ENCODE measurements around the gene PRDM16. TPM values are rescaled to one million over a fixed set of nuclear protein-coding genes. Genes with fewer than 3 reads are reported as not detected.

Gene PRDM16
- total and polyA plus RNA-seq, 2 of the 13 experiments (the other 11 are each of a cell fraction or from before 2014, with no cell fraction given) = 0.15 to 0.81 TPM

GRCh38 chr1:3472088-3472850 is 403.3 kb downstream of the PRDM16 start (continued):
- peak; percentile 50; the same call in 1 of the 2 replicates for TF ChIP-seq UBTF (CRISPR knock-in tag; IDR thresholded peaks at IDR 0.05)
- 0 out of 2 replicates have a peak, but pooled peaks have one; percentile 8 for TF ChIP-seq AKAP8 (CRISPR knock-in tag; IDR thresholded peaks at IDR 0.05)
- TF ChIP-seq, protein P1, sequence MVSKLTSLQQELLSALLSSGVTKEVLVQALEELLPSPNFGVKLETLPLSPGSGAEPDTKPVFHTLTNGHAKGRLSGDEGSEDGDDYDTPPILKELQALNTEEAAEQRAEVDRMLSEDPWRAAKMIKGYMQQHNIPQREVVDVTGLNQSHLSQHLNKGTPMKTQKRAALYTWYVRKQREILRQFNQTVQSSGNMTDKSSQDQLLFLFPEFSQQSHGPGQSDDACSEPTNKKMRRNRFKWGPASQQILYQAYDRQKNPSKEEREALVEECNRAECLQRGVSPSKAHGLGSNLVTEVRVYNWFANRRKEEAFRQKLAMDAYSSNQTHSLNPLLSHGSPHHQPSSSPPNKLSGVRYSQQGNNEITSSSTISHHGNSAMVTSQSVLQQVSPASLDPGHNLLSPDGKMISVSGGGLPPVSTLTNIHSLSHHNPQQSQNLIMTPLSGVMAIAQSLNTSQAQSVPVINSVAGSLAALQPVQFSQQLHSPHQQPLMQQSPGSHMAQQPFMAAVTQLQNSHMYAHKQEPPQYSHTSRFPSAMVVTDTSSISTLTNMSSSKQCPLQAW (CRISPR knock-in tag; IDR thresholded peaks at IDR 0.05) = no peak
- no peak for TF ChIP-seq MBD4 (IDR thresholded peaks at IDR 0.05; ENCODE audit: borderline replicate concordance, low read length)
- no peak for TF ChIP-seq RERE (CRISPR knock-in tag; IDR thresholded peaks at IDR 0.05; ENCODE audit: low read depth)
- TF ChIP-seq MATR3 (CRISPR knock-in tag; IDR thresholded peaks at IDR 0.05) = no peak
- no peak for TF ChIP-seq ZNF605 (CRISPR knock-in tag; IDR thresholded peaks at IDR 0.05)
- TF ChIP-seq ZNF136 (CRISPR knock-in tag; IDR thresholded peaks at IDR 0.05; ENCODE audit: low read depth) = no peak
- TF ChIP-seq RAD21 (CRISPR knock-in tag; IDR thresholded peaks at IDR 0.05) = 0 out of 2 replicates have a peak, but pooled peaks have one; percentile 43
- no peak for TF ChIP-seq MED8 (CRISPR knock-in tag; IDR thresholded peaks at IDR 0.05; ENCODE audit: insufficient replicate concordance)
- TF ChIP-seq TEAD2 (CRISPR knock-in tag; IDR thresholded peaks at IDR 0.05) = no peak
- TF ChIP-seq ZNF33B (CRISPR knock-in tag; IDR thresholded peaks at IDR 0.05) = no peak
- no peak for TF ChIP-seq ZNF17 (CRISPR knock-in tag; IDR thresholded peaks at IDR 0.05)
- TF ChIP-seq SP5 (CRISPR knock-in tag; IDR thresholded peaks at IDR 0.05; ENCODE audit: borderline replicate concordance, low read depth) = no peak
- TF ChIP-seq, protein P2, sequence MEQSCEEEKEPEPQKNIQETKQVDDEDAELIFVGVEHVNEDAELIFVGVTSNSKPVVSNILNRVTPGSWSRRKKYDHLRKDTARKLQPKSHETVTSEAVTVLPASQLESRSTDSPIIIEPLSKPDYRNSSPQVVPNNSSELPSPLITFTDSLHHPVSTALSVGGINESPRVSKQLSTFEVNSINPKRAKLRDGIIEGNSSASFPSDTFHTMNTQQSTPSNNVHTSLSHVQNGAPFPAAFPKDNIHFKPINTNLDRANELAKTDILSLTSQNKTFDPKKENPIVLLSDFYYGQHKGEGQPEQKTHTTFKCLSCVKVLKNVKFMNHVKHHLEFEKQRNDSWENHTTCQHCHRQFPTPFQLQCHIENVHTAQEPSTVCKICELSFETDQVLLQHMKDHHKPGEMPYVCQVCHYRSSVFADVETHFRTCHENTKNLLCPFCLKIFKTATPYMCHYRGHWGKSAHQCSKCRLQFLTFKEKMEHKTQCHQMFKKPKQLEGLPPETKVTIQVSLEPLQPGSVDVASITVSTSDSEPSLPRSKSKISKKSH (CRISPR knock-in tag; IDR thresholded peaks at IDR 0.05; ENCODE audit: borderline replicate concordance) = no peak
- no peak for TF ChIP-seq ZMYM4 (CRISPR knock-in tag; IDR thresholded peaks at IDR 0.05)
- no peak for TF ChIP-seq ZNF317 (CRISPR knock-in tag; IDR thresholded peaks at IDR 0.05)
